Stomach (tissue), 4 donors: ENCODE data around the gene RNF34.

Experiments
- EP300 ChIP-seq: sonication (generic); formaldehyde crosslinking; IDR thresholded peaks from one replicate; pipeline ENCODE4 v1.6.1; 2017; ENCODE audit warnings: antibody characterized with exemption
- POLR2A ChIP-seq, 4 donors: fragments of 450-650 bp; IDR thresholded peaks; one replicate each; pipeline ENCODE4 v1.6.1; 2016; ENCODE audit warnings: antibody characterized with exemption in 4 of 4, control low read depth in 2 of 4, mild to moderate bottlenecking in 1 of 4, moderate library complexity in 1 of 4
- TF ChIP-seq, protein P1 (sequence below), 7 experiments: fragments of 450-650 bp in 4 of 7; fragments of 200-600 bp in 3 of 7; sonication (generic) in 3 of 7; IDR thresholded peaks; one replicate each; pipeline ENCODE4 v1.5.1; 2016 to 2019; ENCODE audit warnings: antibody characterized with exemption in 7 of 7, control low read depth in 2 of 7, mild to moderate bottlenecking in 1 of 7

DNA sequence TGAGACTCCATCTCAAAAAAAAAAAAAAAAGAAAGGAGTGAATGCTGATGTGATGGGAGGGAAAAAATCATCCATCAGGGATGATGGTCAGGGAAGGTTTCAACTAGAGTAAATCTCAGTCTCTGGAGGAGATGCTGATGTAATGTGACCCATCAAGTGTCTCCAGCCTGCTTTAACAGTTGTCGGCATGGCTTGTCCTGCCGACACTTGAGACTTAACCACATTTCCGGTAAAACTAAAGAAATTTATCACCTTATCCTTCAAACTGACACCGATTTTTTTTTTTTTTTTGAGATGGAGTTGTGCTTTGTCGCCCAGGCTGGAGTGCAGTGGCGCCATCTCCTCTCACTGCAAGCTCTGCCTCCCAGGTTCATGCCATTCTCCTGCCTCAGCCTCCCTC lies 26.2 kb upstream of the RNF34 start:
- TF ChIP-seq, protein P1, sequence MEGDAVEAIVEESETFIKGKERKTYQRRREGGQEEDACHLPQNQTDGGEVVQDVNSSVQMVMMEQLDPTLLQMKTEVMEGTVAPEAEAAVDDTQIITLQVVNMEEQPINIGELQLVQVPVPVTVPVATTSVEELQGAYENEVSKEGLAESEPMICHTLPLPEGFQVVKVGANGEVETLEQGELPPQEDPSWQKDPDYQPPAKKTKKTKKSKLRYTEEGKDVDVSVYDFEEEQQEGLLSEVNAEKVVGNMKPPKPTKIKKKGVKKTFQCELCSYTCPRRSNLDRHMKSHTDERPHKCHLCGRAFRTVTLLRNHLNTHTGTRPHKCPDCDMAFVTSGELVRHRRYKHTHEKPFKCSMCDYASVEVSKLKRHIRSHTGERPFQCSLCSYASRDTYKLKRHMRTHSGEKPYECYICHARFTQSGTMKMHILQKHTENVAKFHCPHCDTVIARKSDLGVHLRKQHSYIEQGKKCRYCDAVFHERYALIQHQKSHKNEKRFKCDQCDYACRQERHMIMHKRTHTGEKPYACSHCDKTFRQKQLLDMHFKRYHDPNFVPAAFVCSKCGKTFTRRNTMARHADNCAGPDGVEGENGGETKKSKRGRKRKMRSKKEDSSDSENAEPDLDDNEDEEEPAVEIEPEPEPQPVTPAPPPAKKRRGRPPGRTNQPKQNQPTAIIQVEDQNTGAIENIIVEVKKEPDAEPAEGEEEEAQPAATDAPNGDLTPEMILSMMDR (IDR thresholded peaks at IDR 0.05), result no peak
- TF ChIP-seq POLR2A (IDR thresholded peaks at IDR 0.05), result no peak
- TF ChIP-seq EP300, result no peak
